GM19463 (cell line): ENCODE measurements around the gene HTRA1.

Experiments
- ATAC-seq: cut with Tn5 transposase; IDR thresholded peaks from one replicate; pipeline ENCODE4 v1.9.1; 2021; ENCODE audit warnings: mild to moderate bottlenecking, moderate library complexity; ENCODE audit not compliant: unreplicated experiment

HTRA1 gene

DNA sequence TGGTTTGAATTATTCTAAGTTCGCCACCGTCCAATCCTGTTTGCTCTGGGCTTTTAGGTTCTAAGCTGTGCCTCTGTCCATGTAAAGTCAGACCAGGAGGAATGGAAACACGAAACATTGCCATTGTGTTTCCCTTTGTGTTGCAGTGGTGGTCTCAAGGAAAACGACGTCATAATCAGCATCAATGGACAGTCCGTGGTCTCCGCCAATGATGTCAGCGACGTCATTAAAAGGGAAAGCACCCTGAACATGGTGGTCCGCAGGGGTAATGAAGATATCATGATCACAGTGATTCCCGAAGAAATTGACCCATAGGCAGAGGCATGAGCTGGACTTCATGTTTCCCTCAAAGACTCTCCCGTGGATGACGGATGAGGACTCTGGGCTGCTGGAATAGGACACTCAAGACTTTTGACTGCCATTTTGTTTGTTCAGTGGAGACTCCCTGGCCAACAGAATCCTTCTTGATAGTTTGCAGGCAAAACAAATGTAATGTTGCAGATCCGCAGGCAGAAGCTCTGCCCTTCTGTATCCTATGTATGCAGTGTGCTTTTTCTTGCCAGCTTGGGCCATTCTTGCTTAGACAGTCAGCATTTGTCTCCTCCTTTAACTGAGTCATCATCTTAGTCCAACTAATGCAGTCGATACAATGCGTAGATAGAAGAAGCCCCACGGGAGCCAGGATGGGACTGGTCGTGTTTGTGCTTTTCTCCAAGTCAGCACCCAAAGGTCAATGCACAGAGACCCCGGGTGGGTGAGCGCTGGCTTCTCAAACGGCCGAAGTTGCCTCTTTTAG lies 52.9 kb downstream of the HTRA1 start:
- ATAC-seq, result no peak

DNA sequence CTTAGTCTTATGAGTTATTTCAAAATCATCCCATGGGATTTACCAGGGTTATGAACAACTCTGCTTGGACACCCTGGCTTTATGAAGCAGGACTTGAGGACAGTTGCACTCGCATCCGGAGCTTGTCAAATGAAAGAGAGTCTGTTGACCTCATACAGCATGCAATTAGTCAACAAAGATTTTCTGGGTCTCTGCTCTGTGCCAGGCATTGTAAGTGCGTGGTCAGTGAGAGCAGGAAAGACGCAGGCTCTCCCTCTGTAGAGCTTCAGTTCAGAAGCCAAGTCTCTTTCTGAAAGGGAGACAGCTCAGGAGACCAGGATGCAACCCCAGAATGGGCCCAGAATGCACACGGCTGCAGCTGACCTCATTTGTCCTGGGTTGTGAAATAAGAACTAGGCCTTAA lies 53.7 kb downstream of the HTRA1 start:
- ATAC-seq, result no peak

DNA sequence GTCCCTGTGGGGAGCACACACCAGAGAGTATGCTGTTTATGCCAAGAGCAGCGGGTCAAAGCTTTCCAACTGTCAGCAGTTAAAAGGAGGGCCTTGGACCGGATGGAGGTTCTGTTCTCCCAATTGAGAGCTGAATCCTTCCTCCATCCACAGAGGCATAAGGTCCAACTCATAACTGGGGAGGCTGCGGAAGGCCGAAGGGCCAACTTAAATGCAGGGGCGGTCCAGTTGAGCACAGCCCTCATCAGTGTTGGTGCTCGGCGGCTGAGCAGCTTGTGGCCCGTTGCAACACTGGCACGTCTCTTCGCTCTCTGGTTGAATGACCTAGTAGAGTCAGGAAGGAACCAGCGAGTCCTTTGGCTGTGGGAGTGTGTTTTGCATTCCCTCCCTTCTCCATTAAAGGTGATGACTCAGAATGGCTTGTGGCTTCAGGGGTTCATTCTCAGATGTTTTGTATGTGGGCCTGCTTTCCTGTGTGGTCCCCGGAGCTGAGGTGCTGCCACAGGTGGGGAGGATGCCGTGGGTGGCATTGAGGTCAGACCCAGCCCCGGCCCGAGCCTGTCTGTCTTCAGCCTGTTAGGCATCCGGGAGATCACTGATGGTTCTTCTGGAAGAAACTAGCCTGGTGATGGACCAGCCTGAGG lies 54.4 kb downstream of the HTRA1 start:
- no peak for ATAC-seq

DNA sequence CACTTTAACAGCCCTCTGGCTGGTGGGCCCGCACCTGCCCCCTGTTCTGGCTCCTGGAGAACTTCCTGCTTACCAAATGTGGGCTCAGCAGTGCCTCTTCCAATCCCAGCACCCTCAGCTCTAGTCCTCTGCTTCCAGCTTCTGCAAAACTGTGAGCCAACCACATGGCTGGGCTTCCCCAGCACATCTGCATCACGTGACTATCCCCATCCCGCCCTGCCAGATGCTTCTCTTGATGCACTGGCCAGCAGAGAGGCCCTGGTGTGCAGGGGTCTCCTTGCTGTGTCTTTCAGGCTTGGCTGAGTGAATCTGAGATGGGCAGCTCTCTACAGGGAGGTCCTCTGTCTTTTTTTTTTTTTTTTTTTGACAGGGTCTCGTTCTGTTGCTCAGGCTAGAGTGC lies 55.4 kb downstream of the HTRA1 start:
- ATAC-seq, result no peak

DNA sequence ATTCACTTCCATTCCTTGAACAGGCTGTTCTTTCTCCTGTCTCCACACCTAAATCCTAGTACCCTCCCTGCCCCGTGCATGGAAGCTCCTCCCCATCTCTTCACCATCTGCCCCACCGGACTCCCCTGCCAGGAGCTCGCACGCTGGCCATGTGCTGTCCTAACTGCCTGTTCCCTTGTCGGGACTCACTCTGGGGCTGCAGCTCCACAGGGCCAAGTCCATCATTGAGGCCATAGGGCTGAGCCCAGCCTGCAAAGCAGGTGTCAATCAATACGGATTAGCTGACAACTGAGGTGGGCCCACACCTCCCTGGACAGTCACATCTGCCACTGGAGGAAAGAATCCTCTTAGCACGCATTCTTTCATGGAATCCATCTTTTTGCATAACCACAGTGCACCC lies 57.8 kb downstream of the HTRA1 start:
- no peak for ATAC-seq

DNA sequence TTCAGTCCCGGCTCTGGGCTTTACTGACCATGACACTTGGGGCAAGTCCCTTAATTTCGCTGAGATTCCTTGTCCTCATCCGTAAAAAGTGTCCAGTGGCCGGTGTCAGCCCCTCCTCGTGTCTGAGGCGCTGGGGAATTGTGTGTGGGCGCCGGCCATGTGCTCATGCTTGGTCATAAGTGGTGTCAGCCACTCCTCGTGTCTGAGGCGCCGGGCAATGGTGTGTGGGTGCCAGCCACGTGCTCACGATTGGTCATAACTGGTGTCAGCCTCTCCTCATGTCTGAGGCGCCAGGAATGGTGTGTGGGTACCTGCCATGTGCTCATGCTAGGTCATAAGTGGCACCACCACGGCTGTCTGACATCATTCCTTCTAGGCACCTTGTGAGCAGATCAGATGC lies 58.5 kb downstream of the HTRA1 start:
- no peak for ATAC-seq

DNA sequence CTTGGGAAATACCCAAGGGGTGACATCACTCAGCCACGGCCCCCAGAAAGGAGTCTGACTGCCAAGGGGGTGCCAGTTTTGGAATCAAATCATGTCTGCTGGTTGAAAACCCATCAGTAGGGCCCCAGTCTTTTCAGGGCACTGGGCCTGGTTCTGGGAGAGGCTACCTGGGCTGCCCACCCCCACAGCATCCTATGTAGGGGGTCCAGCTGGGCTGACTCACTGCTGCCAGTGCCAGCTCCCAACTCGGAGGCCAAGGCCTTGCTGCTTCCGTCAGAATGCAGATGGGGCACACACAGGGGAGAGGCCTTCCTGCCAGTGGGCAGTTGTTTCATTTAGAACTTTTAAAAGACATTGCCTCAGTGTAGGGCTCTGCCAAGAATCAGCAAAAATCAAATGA lies 59.7 kb downstream of the HTRA1 start:
- ATAC-seq, result no peak

DNA sequence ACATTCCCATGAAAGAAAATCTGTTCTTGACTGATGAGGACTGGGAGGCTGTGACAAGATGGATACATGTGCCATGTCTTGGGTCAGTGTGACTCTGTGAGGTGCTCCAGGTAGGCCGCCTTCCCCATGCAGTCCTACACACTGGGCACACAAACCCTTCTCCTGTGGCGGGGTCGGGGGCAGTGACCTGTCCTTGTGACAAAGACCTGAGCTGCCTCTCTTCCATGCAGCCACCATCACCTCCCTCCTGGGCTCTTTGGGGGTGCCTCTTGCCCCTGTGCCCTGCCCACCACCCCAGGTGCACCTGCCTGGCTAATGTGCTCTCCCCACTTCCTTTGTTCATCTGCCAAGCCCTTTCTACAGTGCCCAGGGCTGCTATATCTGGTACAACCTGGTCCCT lies 63.5 kb downstream of the HTRA1 start:
- ATAC-seq, result no peak

DNA sequence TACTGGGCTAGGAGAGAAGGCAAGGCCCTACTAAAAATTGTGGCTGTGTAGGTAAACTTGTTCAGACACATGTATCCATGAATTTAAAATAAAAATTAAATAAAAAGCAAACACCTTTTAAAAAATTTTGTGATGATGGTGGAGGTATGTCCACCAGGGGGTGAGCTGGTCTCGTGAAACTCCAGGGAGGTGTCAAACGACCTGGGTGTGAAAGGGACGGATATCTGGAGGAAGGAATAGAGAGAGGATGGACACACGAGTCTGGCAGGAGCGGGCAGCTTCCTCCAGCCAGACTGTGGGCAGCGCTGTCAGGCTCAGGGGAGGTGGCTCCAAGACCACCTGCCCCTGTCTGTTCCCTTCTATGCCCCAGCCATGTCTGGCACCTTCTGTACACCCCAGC lies 64.4 kb downstream of the HTRA1 start:
- ATAC-seq, result no peak

DNA sequence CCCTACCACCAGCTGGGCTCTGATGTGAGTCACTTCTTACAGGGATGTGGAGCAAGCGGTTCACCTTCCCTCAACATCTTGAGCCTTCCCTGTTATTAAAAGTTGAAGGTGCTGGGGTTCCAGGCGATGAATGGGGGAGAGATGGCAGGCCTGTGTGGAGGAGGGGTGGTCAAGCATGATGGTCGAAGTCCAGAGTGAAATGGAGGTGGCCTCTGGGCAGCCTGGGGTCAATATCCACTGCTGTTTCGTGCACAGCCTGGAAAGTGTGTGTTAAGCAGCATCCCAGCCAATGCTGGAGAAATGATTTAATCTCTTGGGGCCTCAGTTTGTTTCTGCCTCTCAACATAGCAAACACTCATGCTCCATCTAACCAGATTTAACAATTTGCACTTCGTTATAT lies 65.5 kb downstream of the HTRA1 start:
- ATAC-seq, result no peak

DNA sequence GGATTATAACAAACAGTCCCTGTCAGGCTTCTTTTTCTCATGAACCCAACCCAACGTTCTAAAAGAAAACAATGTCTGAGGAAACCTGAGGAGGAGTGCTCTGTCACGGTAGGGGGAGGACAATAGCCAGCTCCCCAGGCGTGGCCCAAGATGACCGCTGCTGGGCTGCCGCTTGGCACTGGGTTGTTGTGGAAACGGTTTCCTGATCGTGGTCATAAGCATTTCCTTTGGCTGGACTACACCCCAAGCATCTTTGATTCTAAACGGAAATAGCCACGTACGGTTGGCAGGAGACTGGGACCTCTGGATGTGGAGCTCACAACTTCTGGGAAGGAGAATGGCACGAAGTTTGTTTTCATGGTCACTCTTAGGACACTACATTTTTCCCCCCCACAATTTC lies 68.8 kb downstream of the HTRA1 start:
- ATAC-seq, result no peak

DNA sequence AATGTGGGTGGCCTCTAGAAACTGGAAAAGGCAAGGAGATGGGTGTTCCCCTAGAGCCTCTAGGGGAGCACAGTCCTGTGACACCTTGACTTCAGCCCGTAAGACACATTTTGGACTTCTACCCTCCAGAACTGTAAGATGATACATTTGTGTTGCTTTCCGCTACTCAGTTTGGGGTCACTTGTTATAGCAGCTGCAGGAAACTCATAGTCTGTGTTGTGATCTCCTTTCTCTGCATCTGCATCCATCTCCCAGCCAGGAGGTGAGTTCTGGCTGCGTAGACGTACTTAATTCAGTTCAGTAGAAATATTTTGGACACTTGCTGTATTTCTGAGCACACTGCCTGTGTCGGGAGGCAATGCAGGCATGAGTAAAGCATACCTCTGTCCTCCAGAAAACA lies 69.9 kb downstream of the HTRA1 start:
- no peak for ATAC-seq

DNA sequence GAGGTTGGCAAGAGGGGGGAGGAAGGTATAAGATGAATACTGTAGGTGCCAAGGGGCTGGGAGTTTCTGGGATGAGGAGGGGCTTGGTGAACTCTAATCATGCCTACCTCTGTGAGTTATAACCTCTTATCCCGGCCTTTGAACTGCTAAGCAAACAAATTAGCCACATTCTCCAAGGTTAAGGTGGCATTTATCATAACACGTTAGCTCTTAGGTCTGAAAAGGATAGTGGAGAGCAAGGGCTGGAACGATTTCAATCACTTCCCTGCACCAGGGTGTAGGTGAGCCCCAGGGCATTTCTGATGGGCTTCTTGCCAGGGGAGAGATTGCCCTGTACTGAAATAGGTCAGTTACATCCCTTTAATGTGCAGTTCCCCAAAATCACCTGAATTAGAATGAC lies 70.6 kb downstream of the HTRA1 start:
- ATAC-seq, result no peak

DNA sequence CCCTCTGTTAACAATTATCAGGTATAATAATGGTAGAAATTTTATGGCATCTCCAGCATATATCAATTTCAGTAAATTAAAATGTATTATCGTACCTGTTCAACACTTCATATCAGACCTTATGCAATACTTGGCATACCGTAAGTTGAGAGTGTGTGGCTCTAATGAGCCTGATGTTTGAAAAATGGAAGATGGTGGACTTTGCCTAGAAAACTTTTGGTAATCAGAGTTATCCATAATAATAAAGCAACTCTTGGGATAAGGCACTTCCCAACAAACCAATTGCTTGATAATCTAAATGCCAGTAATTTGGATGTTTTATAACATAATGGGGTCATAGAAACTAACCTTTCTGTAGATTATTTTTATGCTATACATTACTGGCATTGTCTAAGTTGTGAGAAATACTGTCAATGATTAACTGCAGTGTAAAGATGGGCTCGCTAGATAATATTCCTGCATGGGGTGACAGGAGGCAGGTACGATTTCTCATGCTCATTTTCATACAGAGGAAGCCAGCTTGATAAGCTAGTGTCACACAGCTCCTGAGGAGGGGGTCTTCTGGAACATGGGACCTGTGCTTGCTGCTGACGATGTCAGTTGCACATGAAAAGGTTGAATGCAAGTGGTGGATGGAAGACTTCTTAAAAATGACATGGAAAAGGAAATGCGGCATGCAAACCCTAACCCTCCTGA lies 71.4 kb downstream of the HTRA1 start:
- no peak for ATAC-seq

DNA sequence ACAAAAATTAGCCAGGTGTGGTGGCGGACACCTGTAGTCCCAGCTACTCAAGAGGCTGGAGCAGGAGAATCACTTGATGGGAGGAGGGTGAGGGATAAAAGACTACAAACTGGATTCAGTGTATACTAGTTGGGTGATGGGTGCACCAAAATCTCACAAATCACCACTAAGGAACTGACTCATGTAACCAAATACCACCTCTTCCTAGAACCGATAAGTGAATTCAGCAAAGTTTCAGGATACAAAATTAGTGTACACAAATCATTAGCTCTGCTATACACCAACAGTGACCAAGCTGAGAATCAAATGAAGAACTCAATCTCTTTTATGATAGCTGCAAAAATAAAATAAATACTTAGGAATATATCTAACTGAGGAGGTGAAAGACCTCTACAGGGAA lies 76.2 kb downstream of the HTRA1 start:
- no peak for ATAC-seq

DNA sequence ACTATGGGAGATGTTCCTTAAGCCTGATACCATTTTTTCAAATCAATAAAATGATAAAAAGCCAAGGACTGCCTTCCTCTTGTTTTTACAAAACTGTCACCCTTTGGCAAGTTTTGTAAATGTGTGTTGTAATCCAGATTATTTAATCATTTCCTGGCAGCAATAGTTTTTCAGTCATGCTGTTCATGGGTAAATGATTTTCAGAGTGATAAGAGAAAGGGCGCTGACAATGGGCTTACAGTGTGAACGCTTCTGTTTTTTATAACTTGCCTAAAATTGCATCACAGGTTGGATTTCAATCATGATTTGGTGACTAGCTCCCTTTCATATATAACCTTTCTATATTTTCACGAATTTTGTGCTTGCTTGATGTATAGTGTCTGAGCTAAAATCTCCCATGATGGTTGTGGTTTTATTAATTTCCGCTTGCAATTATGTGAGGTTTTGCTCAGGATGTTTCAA lies 80.2 kb downstream of the HTRA1 start:
- ATAC-seq, result no peak

DNA sequence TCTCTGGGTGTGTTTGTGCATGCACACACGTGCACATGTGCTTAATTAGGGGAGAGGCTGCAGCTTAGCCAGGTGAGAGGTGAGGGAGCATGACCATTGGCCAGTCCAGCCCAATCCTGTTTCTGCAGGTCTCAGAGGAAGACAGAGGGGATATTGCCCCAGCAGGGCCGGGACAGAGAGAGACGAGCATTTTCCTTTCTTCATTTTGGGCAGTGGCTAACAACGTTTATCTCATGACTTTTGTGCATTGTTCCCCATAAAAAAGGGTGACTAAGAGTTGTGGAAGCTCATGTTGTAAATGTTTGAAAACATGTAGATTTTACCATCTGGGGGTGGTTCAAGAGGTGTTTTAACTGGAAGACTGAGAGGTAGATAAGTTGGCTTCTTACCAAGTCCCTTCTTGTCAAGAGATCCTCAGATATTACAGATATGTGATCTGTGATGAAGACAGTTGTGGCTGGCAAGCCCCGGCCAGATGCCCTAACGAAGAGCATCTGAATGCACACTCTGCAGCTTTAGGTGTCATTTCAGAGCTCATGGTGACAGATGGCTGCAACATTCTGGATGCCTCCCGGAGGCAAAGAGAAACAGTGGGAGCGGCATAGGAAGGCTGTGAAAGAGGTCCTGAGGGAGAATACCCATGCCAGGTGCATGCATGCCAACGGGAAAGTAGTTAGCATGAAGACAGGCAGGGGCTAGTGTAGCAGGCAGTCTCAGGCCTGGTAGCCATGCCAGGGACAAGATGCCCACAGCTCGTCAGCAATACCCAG lies 82.5 kb downstream of the HTRA1 start:
- ATAC-seq, result no peak

DNA sequence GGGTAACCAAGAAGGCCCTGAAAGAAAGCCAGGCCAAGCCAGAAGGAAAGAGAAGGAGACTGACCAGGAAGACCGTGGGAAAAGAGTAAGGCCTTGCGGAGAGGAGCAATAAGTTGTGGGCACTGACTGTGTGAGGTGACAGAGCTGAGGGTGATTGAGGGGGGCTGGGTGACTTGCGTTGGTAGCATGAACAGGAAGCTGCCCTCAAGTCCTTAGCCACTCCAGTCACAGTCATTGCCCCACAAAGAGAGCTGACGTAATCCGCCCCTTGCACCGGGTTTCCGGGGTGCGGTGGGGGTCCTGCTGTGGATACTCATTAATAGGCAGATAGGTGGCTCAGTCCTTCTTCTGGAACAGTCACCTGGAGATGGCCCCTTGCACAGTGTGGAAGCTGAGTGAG lies 83.1 kb downstream of the HTRA1 start:
- ATAC-seq, result no peak

DNA sequence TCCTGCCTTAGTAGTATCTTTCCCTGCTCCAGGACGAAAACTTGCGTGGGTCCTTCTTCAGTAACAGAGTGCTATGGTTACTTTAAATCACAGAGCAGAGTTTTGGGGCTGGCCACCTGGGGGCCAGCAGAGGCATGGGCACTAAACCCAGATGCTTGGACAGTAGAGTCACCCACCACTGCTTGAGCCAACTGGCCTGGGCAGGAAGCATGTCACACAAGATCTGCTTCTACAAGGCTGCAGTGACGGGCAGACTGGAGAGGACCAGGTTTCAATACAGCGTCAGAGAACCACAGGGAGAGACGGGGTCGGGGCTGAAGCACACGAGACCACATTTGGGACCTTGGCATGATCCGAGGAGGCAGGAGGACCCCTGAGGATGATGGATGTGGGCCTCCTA lies 84.9 kb downstream of the HTRA1 start:
- ATAC-seq, result no peak

DNA sequence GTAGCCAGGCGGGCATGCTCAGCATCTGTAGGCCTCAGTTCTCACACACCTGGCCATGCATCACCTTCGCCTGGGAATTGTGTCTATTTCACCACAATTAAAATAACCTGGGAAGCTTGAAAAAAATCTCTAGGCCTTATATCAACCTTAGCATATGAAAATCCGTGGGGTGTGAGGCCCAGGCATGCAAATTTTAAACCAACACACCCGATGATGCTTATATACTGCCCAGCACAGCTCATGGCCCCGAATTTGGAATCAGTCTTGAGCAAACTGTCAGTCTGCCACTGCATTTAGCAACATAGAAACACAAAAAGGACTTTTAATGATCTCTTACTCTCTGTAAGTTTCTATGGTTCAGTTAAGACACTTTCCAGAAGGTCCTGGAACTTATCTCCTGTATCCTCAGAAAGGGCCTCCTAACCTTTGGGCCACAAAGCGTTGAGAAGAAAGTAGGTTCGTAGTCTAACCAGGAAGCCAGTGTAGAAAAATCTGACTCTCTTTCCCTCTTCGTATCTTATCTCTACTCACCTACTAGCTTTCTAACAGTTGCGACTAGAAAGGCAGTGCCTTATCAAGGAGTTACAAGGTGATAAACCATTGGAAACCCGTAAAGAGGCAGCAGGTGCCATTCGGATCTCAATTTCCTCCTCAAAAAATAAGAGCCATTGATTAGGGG lies 87.2 kb downstream of the HTRA1 start:
- ATAC-seq, result no peak

DNA sequence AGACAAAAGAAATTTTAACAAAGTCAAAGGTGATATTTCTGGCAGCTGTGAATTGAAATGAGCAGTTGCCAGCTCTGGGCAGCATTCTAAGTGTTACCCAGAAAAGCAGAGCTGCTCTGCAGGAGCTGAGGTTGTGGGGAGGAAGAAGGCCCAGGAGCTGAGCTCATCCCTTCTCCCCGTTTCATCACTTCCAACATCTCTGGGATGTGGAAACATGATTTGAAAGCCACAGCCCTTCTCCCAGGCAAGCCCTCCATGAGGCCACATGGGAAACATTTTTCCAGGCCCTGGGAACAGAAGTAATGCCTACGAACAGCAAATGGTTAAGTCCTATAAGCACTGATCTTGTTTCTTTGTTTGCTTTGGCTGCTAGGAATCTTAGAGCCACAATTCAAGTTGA lies 88.3 kb downstream of the HTRA1 start:
- no peak for ATAC-seq
